Esophagus muscularis mucosa (tissue), 4 donors: Measurements from ENCODE around the gene SH2D3C. TPM values are rescaled to one million over a fixed set of nuclear protein-coding genes. Genes with fewer than 3 reads are reported as not detected.

Experiments
- DNase-seq: peaks from one replicate; pipeline ENCODE4 v3.0.0-alpha.2; 2017; ENCODE audit errors: extremely low spot score
- H3K27ac ChIP-seq, 4 donors: fragments of 200-600 bp; sonication (generic); replicated peaks in 1 of 4; 1 replicate in 3 of 4; 2 replicates in 1 of 4; pipeline ENCODE4 v1.5.1; 2016 to 2019; ENCODE audit warnings: mild to moderate bottlenecking in 1 of 4
- H3K27me3 ChIP-seq, 4 donors: fragments of 200-600 bp; sonication (generic); one replicate each; pipeline versions ENCODE4 v1.5.1 to v1.6.0; 2016 to 2019
- H3K36me3 ChIP-seq, 4 donors: fragments of 200-600 bp; sonication (generic); one replicate each; pipeline ENCODE4 v1.5.1; 2016 to 2019
- H3K4me1 ChIP-seq, 4 donors: fragments of 200-600 bp; sonication (generic); one replicate each; pipeline ENCODE4 v1.5.1; 2016 to 2019
- H3K4me3 ChIP-seq, 4 donors: fragments of 200-600 bp; sonication (generic); 1 replicate in 2 of 4; 2 replicates in 2 of 4; pipeline ENCODE4 v1.5.1; 2016 to 2019; ENCODE audit warnings: mild to moderate bottlenecking in 4 of 4, moderate library complexity in 1 of 4
- H3K9me3 ChIP-seq, 4 donors: fragments of 200-600 bp; sonication (generic); 1 replicate in 3 of 4; 2 replicates in 1 of 4; pipeline ENCODE4 v1.5.1; 2016 to 2019
- CTCF ChIP-seq, 3 experiments: fragments of 200-600 bp in 2 of 3; fragments of 450-650 bp in 1 of 3; sonication (generic) in 2 of 3; IDR thresholded peaks; one replicate each; pipeline ENCODE4 v1.5.1; 2017 to 2019; ENCODE audit warnings: antibody characterized with exemption in 3 of 3, mild to moderate bottlenecking in 2 of 3, moderate library complexity in 1 of 3
- EP300 ChIP-seq: sonication (generic); formaldehyde crosslinking; IDR thresholded peaks from one replicate; pipeline ENCODE4 v1.6.1; 2017; ENCODE audit warnings: antibody characterized with exemption
- POLR2A ChIP-seq: fragments of 450-650 bp; IDR thresholded peaks from one replicate; pipeline ENCODE4 v1.6.1; 2017; ENCODE audit warnings: antibody characterized with exemption, moderate library complexity, mild to moderate bottlenecking, low read depth
- POLR2AphosphoS5 ChIP-seq, 2 donors: sonication (generic); formaldehyde crosslinking; IDR thresholded peaks; one replicate each; pipeline ENCODE4 v1.6.1; 2017; ENCODE audit warnings: antibody characterized with exemption in 2 of 2
- WGBS: methylation state at CpG from one replicate; pipeline ENCODE4 v1.1.5; 2018; 5-methylcytosine and 5-hydroxymethylcytosine counted together
- intact Hi-C: fragments of 100-400 bp; cut with DNase I; formaldehyde crosslinking; loops from one replicate; pipeline ENCODE4 v1.15.1; 2023
- total RNA-seq, 4 donors: library from RNA; depleted of rRNA; stranded (reverse); fragments of >200 nt; gene quantifications; one replicate each; pipeline versions ENCODE4 v1.1.0 to v1.2.1, GENCODE V29; 2016

The SH2D3C gene
- total RNA-seq, 4 donors from 2014 or later = 5.0 to 18.1 (median 14.3) TPM

GRCh38 chr9:127780126-127780885 lies 1.8 kb upstream of the SH2D3C start:
- Histone ChIP-seq H3K4me1 (peaks cover 24 to 29% (median 29%) of the 10 kb centered on the region in 4 donors), H3K36me3 (no peaks in the 10 kb centered on the region), H3K27me3 (no peaks in the 10 kb centered on the region), H3K4me3 (no peak overlapping the region), H3K9me3 (no peaks in the 10 kb centered on the region), H3K27ac (peak overlapping the region in 1 of 4 donors; percentile 9)
- intact Hi-C loops = no loop called here
- TF ChIP-seq CTCF (IDR thresholded peaks at IDR 0.05) (no peak), POLR2AphosphoS5 (IDR thresholded peaks at IDR 0.05) (no peak), POLR2A (no peak), EP300 (no peak)
- DNase-seq = no peak
- WGBS = 70% methylated on average over 10 of the region's 20 CpGs

GRCh38 chr9:127779136-127779981 lies 893 bp upstream of the SH2D3C start:
- Histone ChIP-seq H3K27ac (peak overlapping the region; percentile 2 to 66 (median 52)), H3K36me3 (no peaks in the 10 kb centered on the region), H3K27me3 (no peaks in the 10 kb centered on the region), H3K9me3 (no peaks in the 10 kb centered on the region), H3K4me1 (peaks cover 19 to 23% (median 23%) of the 10 kb centered on the region in 4 donors), H3K4me3 (no peak overlapping the region)
- WGBS = 79% methylated on average over 5 of the region's 17 CpGs
- no peak for DNase-seq
- intact Hi-C loops = no loop called here
- TF ChIP-seq CTCF (IDR thresholded peaks at IDR 0.05) (no peak), POLR2A (no peak), POLR2AphosphoS5 (IDR thresholded peaks at IDR 0.05) (no peak), EP300 (no peak)

GRCh38 chr9:127777368-127777980 lies 992 bp downstream of the SH2D3C start:
- no peak overlapping the region for H3K27ac ChIP-seq

GRCh38 chr9:127776924-127777289 lies 1.6 kb downstream of the SH2D3C start:
- intact Hi-C loops = no loop called here
- TF ChIP-seq POLR2AphosphoS5 (IDR thresholded peaks at IDR 0.05) = no peak
- TF ChIP-seq CTCF (IDR thresholded peaks at IDR 0.05) = no peak
- TF ChIP-seq EP300 = no peak
- no peak for TF ChIP-seq POLR2A
- Histone ChIP-seq H3K9me3 (no peaks in the 10 kb centered on the region), H3K27me3 (no peaks in the 10 kb centered on the region), H3K27ac (no peak overlapping the region), H3K36me3 (no peaks in the 10 kb centered on the region), H3K4me1 (peaks cover 8 to 17% (median 13%) of the 10 kb centered on the region in 4 donors), H3K4me3 (peak overlapping the region; percentile 12 to 33 (median 20))
- DNase-seq = no peak
- 82% methylated on average over 4 of the region's 5 CpGs for WGBS

More at GRCh38 chr9:127777368-127777980, 992 bp downstream of the SH2D3C start:
- TF ChIP-seq EP300 = no peak
- TF ChIP-seq POLR2A = no peak
- TF ChIP-seq POLR2AphosphoS5 (IDR thresholded peaks at IDR 0.05) = no peak
- no peak for TF ChIP-seq CTCF (IDR thresholded peaks at IDR 0.05)
- intact Hi-C loops = no loop called here
- Histone ChIP-seq H3K4me1 (peaks cover 8 to 17% (median 13%) of the 10 kb centered on the region in 4 donors), H3K27me3 (no peaks in the 10 kb centered on the region), H3K4me3 (peak overlapping the region; percentile 12 to 33 (median 20)), H3K36me3 (no peaks in the 10 kb centered on the region), H3K9me3 (no peaks in the 10 kb centered on the region)
- DNase-seq = no peak
- 63% methylated on average over 18 of the region's 18 CpGs for WGBS
